ENCODE measurements around the gene BCKDHA. TPM values are rescaled to one million over a fixed set of nuclear protein-coding genes. Genes with fewer than 3 reads are reported as not detected.

Gene BCKDHA
- total RNA-seq, 1 experiment from 2014 or later, result 33.6 TPM

- Mint-ChIP-seq H3K4me3 (ENCODE audit: unreplicated experiment) (no peak overlapping the region), H3K27ac (ENCODE audit: low read depth, unreplicated experiment) (no peak overlapping the region), H3K27me3 (ENCODE audit: insufficient read depth, unreplicated experiment) (no peaks in the 10 kb centered on the region), H3K36me3 (ENCODE audit: insufficient read depth, unreplicated experiment) (peaks cover 12% of the 10 kb centered on the region), H3K4me1 (ENCODE audit: insufficient read depth, unreplicated experiment) (peaks cover 33% of the 10 kb centered on the region), H3K9me3 (ENCODE audit: unreplicated experiment) (no peaks in the 10 kb centered on the region)
- BruUV-seq (replicated peaks), result no TSS peak
- ChIA-PET CTCF (interaction anchor here (0.6 to 1.1 kb wide), 3 partner anchors 8 to 274 kb away, joined by 3 to 5 read pairs (median 3); partner anchors contain the start of gene B9D2), POLR2A (interaction anchor here (0.9 to 1.6 kb wide), 3 partner anchors 10 to 24 kb away, joined by 4 to 5 read pairs (median 4); partner anchors contain the start of gene TGFB1)
- no peak for TF ChIP-seq CTCF (IDR thresholded peaks at IDR 0.05; ENCODE audit: unreplicated experiment)
- intact Hi-C loops (cut with micrococcal nuclease), result no loop called here
- DNase-seq (ENCODE audit: unreplicated experiment), result no peak
Observed at GRCh38 chr19:41372501-41372900, 25.1 kb upstream of the BCKDHA start.

- Mint-ChIP-seq H3K27me3 (ENCODE audit: insufficient read depth, unreplicated experiment) (no peaks in the 10 kb centered on the region), H3K9me3 (ENCODE audit: unreplicated experiment) (no peaks in the 10 kb centered on the region), H3K4me3 (ENCODE audit: unreplicated experiment) (no peak overlapping the region), H3K27ac (ENCODE audit: low read depth, unreplicated experiment) (peak overlapping the region; percentile 17), H3K36me3 (ENCODE audit: insufficient read depth, unreplicated experiment) (peaks cover 12% of the 10 kb centered on the region), H3K4me1 (ENCODE audit: insufficient read depth, unreplicated experiment) (peaks cover 29% of the 10 kb centered on the region)
- intact Hi-C loops (cut with micrococcal nuclease), result no loop called here
- POLR2A ChIA-PET, result interaction anchor here (3.2 kb wide), 1 partner anchor 10 kb away, joined by 13 read pairs; the partner anchor contains the start of gene B9D2
- BruUV-seq (replicated peaks), result no TSS peak
- CTCF ChIA-PET, result no interaction called here
- no peak for TF ChIP-seq CTCF (IDR thresholded peaks at IDR 0.05; ENCODE audit: unreplicated experiment)
- peak; percentile 94 for DNase-seq (ENCODE audit: unreplicated experiment)
Observed at GRCh38 chr19:41373993-41374392, 23.6 kb upstream of the BCKDHA start.

GRCh38 chr19:41376241-41376997 is 21.2 kb upstream of the BCKDHA start, which contains the start of gene TMEM91:
TMEM91 (plus strand) TSS chr19:41376533; CDS start chr19:41378310, 1,777 bp downstream.
- H3K27ac Mint-ChIP-seq (ENCODE audit: low read depth, unreplicated experiment), result no peak within 1 kb of the TSS
- peak; percentile 51 for DNase-seq (ENCODE audit: unreplicated experiment)
- POLR2A ChIA-PET, result interaction anchor here (1.6 to 3.2 kb wide), 2 partner anchors 12 to 49 kb away, joined by 4 to 13 read pairs; partner anchors contain the start of gene B9D2
- intact Hi-C loops (cut with micrococcal nuclease), result no loop called here
- H3K4me1 Mint-ChIP-seq (ENCODE audit: insufficient read depth, unreplicated experiment), result peaks cover 37% of the 10 kb centered on the region
- no peak for TF ChIP-seq CTCF (IDR thresholded peaks at IDR 0.05; ENCODE audit: unreplicated experiment)
- BruUV-seq (replicated peaks), result no TSS peak
- peaks cover 13% of the 10 kb centered on the region for H3K36me3 Mint-ChIP-seq (ENCODE audit: insufficient read depth, unreplicated experiment)
- H3K27me3 Mint-ChIP-seq (ENCODE audit: insufficient read depth, unreplicated experiment), result no peaks in the 10 kb centered on the region
- H3K9me3 Mint-ChIP-seq (ENCODE audit: unreplicated experiment), result no peaks in the 10 kb centered on the region
- CTCF ChIA-PET, result interaction anchor here (1.0 kb wide), 1 partner anchor 21 kb away, joined by 3 read pairs; no protein-coding TSS in a partner anchor
- H3K4me3 Mint-ChIP-seq (ENCODE audit: unreplicated experiment), result peak within 1 kb of the TSS; percentile 48

- no peaks in the 10 kb centered on the region for H3K9me3 Mint-ChIP-seq (ENCODE audit: unreplicated experiment)
- H3K36me3 Mint-ChIP-seq (ENCODE audit: insufficient read depth, unreplicated experiment), result peaks cover 18% of the 10 kb centered on the region
- no peak for TF ChIP-seq CTCF (IDR thresholded peaks at IDR 0.05; ENCODE audit: unreplicated experiment)
- no TSS peak for BruUV-seq (replicated peaks)
- intact Hi-C loops (cut with micrococcal nuclease), result no loop called here
- CTCF ChIA-PET, result interaction anchor here (1.0 kb wide), 1 partner anchor 21 kb away, joined by 3 read pairs; no protein-coding TSS in a partner anchor
- no peak overlapping the region for H3K27ac Mint-ChIP-seq (ENCODE audit: low read depth, unreplicated experiment)
- POLR2A ChIA-PET, result interaction anchor here (3.2 kb wide), 1 partner anchor 13 kb away, joined by 13 read pairs; the partner anchor contains the start of gene B9D2
- H3K4me1 Mint-ChIP-seq (ENCODE audit: insufficient read depth, unreplicated experiment), result peaks cover 35% of the 10 kb centered on the region
- no peak for DNase-seq (ENCODE audit: unreplicated experiment)
- H3K4me3 Mint-ChIP-seq (ENCODE audit: unreplicated experiment), result peak overlapping the region; percentile 48
- no peaks in the 10 kb centered on the region for H3K27me3 Mint-ChIP-seq (ENCODE audit: insufficient read depth, unreplicated experiment)
Observed at GRCh38 chr19:41376998-41377365, 20.6 kb upstream of the BCKDHA start.
